AG09309 (cell line): ENCODE measurements around the gene ZFP69B.
A peak's percentile ranks its signal among the peaks of the same experiment; 100 is the strongest.

Experiments
- DNase-seq: peaks from one replicate; pipeline ENCODE4 v3.0.0-alpha.2; 2010; ENCODE audit warnings: low read depth
- H3K4me3 ChIP-seq: 2 replicates; pipeline ENCODE4 v1.5.1; 2011; ENCODE audit warnings: mild to moderate bottlenecking, low read depth, low read length, moderate library complexity; ENCODE audit not compliant: control insufficient read depth
- CTCF ChIP-seq: IDR thresholded peaks from 2 replicates; pipeline ENCODE4 v1.5.1; 2011; ENCODE audit warnings: mild to moderate bottlenecking, low read depth, low read length, inconsistent platforms; ENCODE audit not compliant: insufficient read depth, control insufficient read depth; ENCODE audit errors: missing control alignments

ZFP69B gene

GRCh38 chr1:40435471-40435870 is 14.8 kb upstream of the ZFP69B start:
- no peak for DNase-seq
- TF ChIP-seq CTCF, result no peak
- no peak overlapping the region for H3K4me3 ChIP-seq

- no peak overlapping the region for H3K4me3 ChIP-seq
- DNase-seq, result no peak
- TF ChIP-seq CTCF, result no peak
These were observed 14.4 kb upstream of the ZFP69B start for GRCh38 chr1:40435876-40436275.

- DNase-seq, result no peak
- no peak overlapping the region for H3K4me3 ChIP-seq
- TF ChIP-seq CTCF, result peak; percentile 67
These were observed 11.8 kb upstream of the ZFP69B start for GRCh38 chr1:40438391-40439015.

GRCh38 chr1:40439247-40439646 is 11.0 kb upstream of the ZFP69B start:
- TF ChIP-seq CTCF, result no peak
- DNase-seq, result no peak
- H3K4me3 ChIP-seq, result no peak overlapping the region

- no peak for TF ChIP-seq CTCF
- no peak for DNase-seq
These were observed 390 bp downstream of the ZFP69B start for GRCh38 chr1:40450495-40451237.

GRCh38 chr1:40451238-40451585 is 936 bp downstream of the ZFP69B start:
- H3K4me3 ChIP-seq, result peak overlapping the region; percentile 84
- no peak for DNase-seq
- no peak for TF ChIP-seq CTCF

More at GRCh38 chr1:40450495-40451237, 390 bp downstream of the ZFP69B start:
- H3K4me3 ChIP-seq, result peak overlapping the region; percentile 84
